GM23248 (cell line): ENCODE results near the gene TTYH1.

Experiments used
- EZH2 ChIP-seq: fragments of 200-600 bp; sonication (generic); IDR thresholded peaks from 2 replicates; pipeline ENCODE4 v1.6.1; 2018; ENCODE audit warnings: antibody characterized with exemption, mild to moderate bottlenecking; ENCODE audit not compliant: insufficient read depth, poor library complexity, severe bottlenecking
- EZH2phosphoT487 ChIP-seq: fragments of 200-600 bp; sonication (generic); IDR thresholded peaks from 2 replicates; pipeline ENCODE4 v1.6.1; 2018; ENCODE audit warnings: antibody characterized with exemption, moderate library complexity, mild to moderate bottlenecking, low read depth; ENCODE audit not compliant: insufficient read depth

- no peak for TF ChIP-seq EZH2phosphoT487
- no peak for TF ChIP-seq EZH2
Observed at GRCh38 chr19:54391589-54392061, 23.6 kb upstream of the TTYH1 start.
